K562 (cell line): Measurements from ENCODE around the gene TNFAIP3. TPM values are rescaled to one million over a fixed set of nuclear protein-coding genes. Genes with fewer than 3 reads are reported as not detected.

Experiments
- ARNT ChIP-seq, 2 experiments: fragments of 450-650 bp; IDR thresholded peaks; 2 replicates each; pipeline ENCODE4 v1.6.1; 2016; ENCODE audit warnings: mild to moderate bottlenecking in 1 of 2
- ATF1 ChIP-seq, 2 experiments: fragments of 450-650 bp in 1 of 2; IDR thresholded peaks; 2 replicates each; pipeline ENCODE4 v1.6.1; 2016; ENCODE audit warnings: missing compliant biosample characterization in 1 of 2, missing genetic modification characterization in 1 of 2
- ATF3 ChIP-seq, 2 experiments: fragments of 450-650 bp in 1 of 2; sonication (generic) in 1 of 2; formaldehyde crosslinking in 1 of 2; IDR thresholded peaks in 1 of 2; conservative IDR thresholded peaks in 1 of 2; 2 replicates each; pipeline versions ENCODE4 v1.6.1 to v1.8.1; 2016 to 2023; ENCODE audit warnings: mild to moderate bottlenecking in 2 of 2, moderate library complexity in 2 of 2, inconsistent platforms in 1 of 2, missing genetic modification reagents in 1 of 2
- BDP1 ChIP-seq: IDR thresholded peaks from 3 replicates; pipeline ENCODE4 v1.6.1; 2011; ENCODE audit not compliant: insufficient read length, insufficient read depth
- CHD2 ChIP-seq: IDR thresholded peaks from 2 replicates; pipeline ENCODE4 v1.6.1; 2011; ENCODE audit warnings: low read depth, low read length
- DPF2 ChIP-seq: fragments of 450-650 bp; IDR thresholded peaks from 2 replicates; pipeline ENCODE4 v1.6.1; 2016
- E2F1 ChIP-seq: sonication (generic); formaldehyde crosslinking; IDR thresholded peaks from 2 replicates; pipeline ENCODE4 v1.8.1; 2023; ENCODE audit warnings: mild to moderate bottlenecking, missing genetic modification reagents, moderate library complexity
- FOXJ3 ChIP-seq: sonication (generic); formaldehyde crosslinking; IDR thresholded peaks from 2 replicates; pipeline ENCODE4 v1.4.0; 2020; ENCODE audit warnings: mild to moderate bottlenecking, missing genetic modification reagents
- GABPA ChIP-seq: fragments of 200-800 bp; sonication (Bioruptor generic); conservative IDR thresholded peaks from 2 replicates; pipeline ENCODE4 v1.6.1; 2016; ENCODE audit warnings: low read depth, missing genetic modification characterization, missing compliant biosample characterization
- HIVEP1 ChIP-seq: fragments of 250-450 bp; sonication (Bioruptor Pico); IDR thresholded peaks from 2 replicates; pipeline ENCODE4 v1.4.0; 2020; ENCODE audit warnings: mild to moderate bottlenecking
- MAFG ChIP-seq: fragments of 450-650 bp; conservative IDR thresholded peaks from 2 replicates; pipeline ENCODE4 v1.6.1; 2016; ENCODE audit warnings: missing genetic modification characterization, missing compliant biosample characterization
- NEUROD1 ChIP-seq: fragments of 150-350 bp; IDR thresholded peaks from 2 replicates; pipeline ENCODE4 v1.6.1; 2014; ENCODE audit warnings: borderline replicate concordance, low read length, low read depth; ENCODE audit not compliant: partially characterized antibody
- YBX1 ChIP-seq: fragments of 450-650 bp; IDR thresholded peaks from 2 replicates; pipeline ENCODE4 v1.7.1; 2016; ENCODE audit warnings: mild to moderate bottlenecking
- YY1 ChIP-seq, 3 experiments: IDR thresholded peaks; 2 replicates each; pipeline ENCODE4 v1.6.1; 2011; ENCODE audit warnings: low read length in 2 of 3, mild to moderate bottlenecking in 2 of 3, moderate library complexity in 2 of 3, borderline replicate concordance in 1 of 3, control low read depth in 1 of 3, low read depth in 1 of 3; ENCODE audit not compliant: insufficient read depth in 3 of 3, insufficient replicate concordance in 2 of 3, control insufficient read depth in 1 of 3, insufficient read length in 1 of 3; ENCODE audit errors: extremely low read depth in 1 of 3
- ZNF239 ChIP-seq: fragments of 250-450 bp; sonication (Bioruptor Pico); IDR thresholded peaks from 2 replicates; pipeline ENCODE4 v1.4.0; 2020; ENCODE audit warnings: mild to moderate bottlenecking
- ZNF280B ChIP-seq: fragments of 250-450 bp; sonication (Bioruptor Pico); IDR thresholded peaks from 2 replicates; pipeline ENCODE4 v1.5.1; 2021; ENCODE audit warnings: mild to moderate bottlenecking
- ZNF436 ChIP-seq: fragments of 250-450, 450-650 bp; sonication (Bioruptor Pico); formaldehyde crosslinking; IDR thresholded peaks from 2 replicates; pipeline ENCODE4 v1.7.0; 2020; ENCODE audit warnings: mild to moderate bottlenecking
- ZNF668 ChIP-seq: fragments of 250-450 bp; sonication (Bioruptor Pico); IDR thresholded peaks from 2 replicates; pipeline ENCODE4 v1.8.0; 2022; ENCODE audit warnings: mild to moderate bottlenecking, inconsistent platforms
- ZNF695 ChIP-seq: fragments of 450-650 bp; formaldehyde crosslinking; IDR thresholded peaks from 2 replicates; pipeline ENCODE4 v1.4.0; 2020; ENCODE audit warnings: mild to moderate bottlenecking, moderate library complexity
- polyA plus RNA-seq, 8 experiments: library from polyadenylated mRNA; depleted of rRNA in 4 of 8; stranded (reverse) in 5 of 8; unstranded in 3 of 8; fragments of >200 nt; fragmentation: Nextera tagmentation in 2 of 8; fragmentation: Illumina TruSeq in 1 of 8; extraction: Ambion mirVana in 2 of 8; extraction: Trizol in 1 of 8; gene quantifications; 2 replicates each; pipeline versions ENCODE4 v1.2.1 to v1.2.3, GENCODE V29; 2011 to 2014; ENCODE audit warnings: inconsistent platforms in 1 of 8, missing spikeins in 1 of 8
- total RNA-seq, 7 experiments: library from RNA; depleted of rRNA in 6 of 7; stranded (reverse); fragments of >200 nt in 6 of 7; fragmentation: Illumina TruSeq in 2 of 7; extraction: Trizol in 2 of 7; gene quantifications; 2 replicates each; pipeline versions ENCODE4 v1.2.1 to v1.2.3, GENCODE V29; 2011 to 2021; ENCODE audit warnings: low replicate concordance in 1 of 7
- TF ChIP-seq, protein P1 (sequence below): fragments of 150-350 bp; IDR thresholded peaks from 2 replicates; pipeline ENCODE4 v1.6.1; 2014; ENCODE audit warnings: low read depth, mild to moderate bottlenecking, low read length, borderline replicate concordance

The TNFAIP3 gene
- total and polyA plus RNA-seq, 9 of the 15 experiments (the other 6 are each of a cell fraction or from before 2014, with no cell fraction given) = 0.79 to 17.0 (median 6.4) TPM

DNA sequence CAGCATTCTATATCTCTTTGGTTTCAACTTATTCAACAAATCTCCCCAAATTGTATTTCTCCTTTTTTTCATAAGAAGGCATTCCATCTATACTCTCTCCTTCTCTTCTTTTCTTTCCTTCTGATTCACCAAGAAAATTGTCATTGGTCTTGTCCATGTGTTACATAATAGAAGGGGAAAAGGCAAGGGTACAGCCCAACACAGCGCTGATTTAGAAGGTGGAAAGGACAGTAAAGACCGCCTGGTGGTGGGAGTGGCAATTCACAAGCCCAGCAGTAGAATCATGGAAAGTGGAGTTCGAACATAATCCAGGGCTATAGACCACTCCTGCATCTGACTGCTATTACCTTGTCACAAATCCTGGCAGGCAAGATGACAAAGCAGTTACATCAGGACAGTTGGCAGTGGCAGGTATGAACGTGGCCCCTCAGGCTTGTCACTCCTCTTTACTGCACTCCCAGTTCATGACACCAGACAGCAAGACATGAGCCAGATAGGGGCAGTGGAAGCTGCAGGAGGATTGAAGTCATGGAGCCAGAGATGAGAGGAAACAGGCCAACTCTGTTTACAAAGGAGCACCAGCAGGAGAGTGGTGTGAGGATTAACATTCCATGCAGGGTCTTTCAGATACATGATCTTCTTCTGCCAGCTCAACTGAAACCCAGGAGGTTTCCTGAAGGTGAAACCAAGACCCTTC, 2.1 kb upstream of the TNFAIP3 start (continued):
- 0 out of 2 replicates have a peak, but pooled peaks have one; percentile 10 for TF ChIP-seq MAFG (tag)
- TF ChIP-seq YBX1 = no peak
- TF ChIP-seq DPF2 = peak; percentile 47; the same call in 1 of the 2 replicates
- no peak; the same call in 1 of the 2 replicates for TF ChIP-seq ATF3 (IDR thresholded peaks at IDR 0.05)
- TF ChIP-seq ATF3 (CRISPR knock-in tag; conservative IDR thresholded peaks at IDR 0.05) = no peak
- TF ChIP-seq, protein P1, sequence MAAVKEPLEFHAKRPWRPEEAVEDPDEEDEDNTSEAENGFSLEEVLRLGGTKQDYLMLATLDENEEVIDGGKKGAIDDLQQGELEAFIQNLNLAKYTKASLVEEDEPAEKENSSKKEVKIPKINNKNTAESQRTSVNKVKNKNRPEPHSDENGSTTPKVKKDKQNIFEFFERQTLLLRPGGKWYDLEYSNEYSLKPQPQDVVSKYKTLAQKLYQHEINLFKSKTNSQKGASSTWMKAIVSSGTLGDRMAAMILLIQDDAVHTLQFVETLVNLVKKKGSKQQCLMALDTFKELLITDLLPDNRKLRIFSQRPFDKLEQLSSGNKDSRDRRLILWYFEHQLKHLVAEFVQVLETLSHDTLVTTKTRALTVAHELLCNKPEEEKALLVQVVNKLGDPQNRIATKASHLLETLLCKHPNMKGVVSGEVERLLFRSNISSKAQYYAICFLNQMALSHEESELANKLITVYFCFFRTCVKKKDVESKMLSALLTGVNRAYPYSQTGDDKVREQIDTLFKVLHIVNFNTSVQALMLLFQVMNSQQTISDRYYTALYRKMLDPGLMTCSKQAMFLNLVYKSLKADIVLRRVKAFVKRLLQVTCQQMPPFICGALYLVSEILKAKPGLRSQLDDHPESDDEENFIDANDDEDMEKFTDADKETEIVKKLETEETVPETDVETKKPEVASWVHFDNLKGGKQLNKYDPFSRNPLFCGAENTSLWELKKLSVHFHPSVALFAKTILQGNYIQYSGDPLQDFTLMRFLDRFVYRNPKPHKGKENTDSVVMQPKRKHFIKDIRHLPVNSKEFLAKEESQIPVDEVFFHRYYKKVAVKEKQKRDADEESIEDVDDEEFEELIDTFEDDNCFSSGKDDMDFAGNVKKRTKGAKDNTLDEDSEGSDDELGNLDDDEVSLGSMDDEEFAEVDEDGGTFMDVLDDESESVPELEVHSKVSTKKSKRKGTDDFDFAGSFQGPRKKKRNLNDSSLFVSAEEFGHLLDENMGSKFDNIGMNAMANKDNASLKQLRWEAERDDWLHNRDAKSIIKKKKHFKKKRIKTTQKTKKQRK = no peak
- TF ChIP-seq FOXJ3 (CRISPR knock-in tag) = no peak
- no peak for TF ChIP-seq BDP1
- no peak; a peak in 1 of 4 replicates for TF ChIP-seq ARNT (IDR thresholded peaks at IDR 0.05)
- no peak for TF ChIP-seq ZNF695
- 0 out of 2 replicates have a peak, but pooled peaks have one; percentile 10 for TF ChIP-seq GABPA (tag)
- TF ChIP-seq E2F1 (CRISPR knock-in tag) = no peak
- TF ChIP-seq ZNF280B (CRISPR knock-in tag) = no peak
- TF ChIP-seq ZNF436 (CRISPR knock-in tag) = no peak
- TF ChIP-seq ZNF668 = no peak
- TF ChIP-seq NEUROD1 = no peak
- no peak for TF ChIP-seq ZNF239 (CRISPR knock-in tag)
- TF ChIP-seq HIVEP1 (CRISPR knock-in tag) = 0 out of 2 replicates have a peak, but pooled peaks have one; percentile 56
- no peak for TF ChIP-seq YY1 (IDR thresholded peaks at IDR 0.05; ENCODE audit: borderline replicate concordance in 1 of 3, control insufficient read depth in 1 of 3, extremely low read depth in 1 of 3, insufficient read depth in 3 of 3, insufficient read length in 1 of 3, insufficient replicate concordance in 2 of 3, low read depth in 1 of 3, low read length in 2 of 3)
- TF ChIP-seq ATF1 (CRISPR knock-in tag; IDR thresholded peaks at IDR 0.05) = no peak
- TF ChIP-seq ATF1 (tag; IDR thresholded peaks at IDR 0.05) = peak; percentile 15; the same call in 1 of the 2 replicates
- no peak for TF ChIP-seq CHD2
